HG02763 (cell line): ENCODE measurements around the gene KRTAP10-1.
"Not testable (repeated sequence)": the region's sequence is repeated elsewhere in the genome, so short reads cannot be mapped to it uniquely, and the experiment has no call there.

ENCODE experiments used
- ATAC-seq: cut with Tn5 transposase; IDR thresholded peaks from one replicate; pipeline ENCODE4 v1.9.1; 2021; ENCODE audit warnings: mild to moderate bottlenecking, moderate library complexity; ENCODE audit not compliant: unreplicated experiment

Gene KRTAP10-1

DNA sequence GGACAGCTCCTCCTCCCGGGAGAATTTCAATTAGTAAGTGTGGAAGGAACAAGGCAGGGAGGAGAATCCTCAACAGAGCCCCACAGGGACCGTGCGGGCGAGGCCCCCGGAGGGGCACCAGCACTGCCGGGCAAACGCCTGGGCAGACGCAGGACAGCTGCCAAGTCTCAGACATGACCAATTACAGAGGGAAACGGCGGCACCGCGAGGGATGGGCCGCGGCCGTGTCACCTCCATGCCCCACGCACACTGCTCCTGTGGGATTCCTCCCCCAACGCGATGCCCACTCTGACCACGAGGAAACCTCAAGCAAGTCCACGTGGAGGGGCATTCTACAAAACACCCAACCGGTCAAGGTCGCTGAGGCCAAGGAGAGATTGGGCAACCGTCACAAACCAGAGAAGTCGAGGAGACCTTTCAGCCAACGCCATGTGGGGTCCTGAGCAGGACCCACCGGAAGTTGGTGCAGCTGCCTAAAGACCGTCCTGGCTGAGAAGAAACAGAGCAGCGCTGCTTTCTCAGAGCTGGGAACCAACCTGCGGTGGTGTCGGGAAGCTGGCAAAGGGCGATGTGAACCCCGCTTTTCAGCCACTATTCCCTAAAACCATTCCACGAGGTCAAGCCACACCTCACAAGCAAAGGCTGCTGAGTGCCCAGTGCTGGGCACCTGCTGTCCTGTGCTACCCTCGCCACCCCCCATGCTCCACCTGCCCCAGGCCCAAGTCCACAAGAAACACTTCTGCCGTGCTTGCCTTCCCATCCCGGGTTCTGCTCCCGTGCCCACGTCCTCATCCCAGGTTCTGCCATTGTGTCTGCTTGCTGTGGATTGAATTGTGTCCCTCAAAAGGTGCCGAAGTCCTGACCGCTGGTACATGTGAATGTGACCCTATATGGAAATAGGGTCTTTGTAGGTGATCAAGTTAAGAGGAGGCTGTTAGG lies 32.1 kb upstream of the KRTAP10-1 start:
- ATAC-seq, result no peak

DNA sequence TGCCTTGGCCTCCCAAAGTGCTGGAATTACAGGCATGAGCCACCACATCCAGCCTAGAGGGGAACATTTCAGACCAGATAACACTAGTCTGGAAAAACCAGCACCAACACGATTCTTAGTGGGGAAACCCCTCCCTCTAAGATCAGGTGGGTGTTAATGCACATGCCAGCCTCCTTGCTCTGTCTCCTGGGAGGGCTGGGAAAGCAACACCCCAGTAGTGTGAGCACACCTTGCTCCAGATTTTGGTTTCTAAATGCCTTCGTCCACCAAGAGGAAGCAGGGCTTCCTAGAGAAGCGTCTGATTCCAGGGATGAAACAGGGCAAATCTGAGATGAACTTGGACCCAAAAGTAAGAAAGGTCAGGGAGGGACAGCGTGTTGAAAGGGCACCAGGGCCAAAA lies 31.3 kb upstream of the KRTAP10-1 start:
- ATAC-seq, result no peak

DNA sequence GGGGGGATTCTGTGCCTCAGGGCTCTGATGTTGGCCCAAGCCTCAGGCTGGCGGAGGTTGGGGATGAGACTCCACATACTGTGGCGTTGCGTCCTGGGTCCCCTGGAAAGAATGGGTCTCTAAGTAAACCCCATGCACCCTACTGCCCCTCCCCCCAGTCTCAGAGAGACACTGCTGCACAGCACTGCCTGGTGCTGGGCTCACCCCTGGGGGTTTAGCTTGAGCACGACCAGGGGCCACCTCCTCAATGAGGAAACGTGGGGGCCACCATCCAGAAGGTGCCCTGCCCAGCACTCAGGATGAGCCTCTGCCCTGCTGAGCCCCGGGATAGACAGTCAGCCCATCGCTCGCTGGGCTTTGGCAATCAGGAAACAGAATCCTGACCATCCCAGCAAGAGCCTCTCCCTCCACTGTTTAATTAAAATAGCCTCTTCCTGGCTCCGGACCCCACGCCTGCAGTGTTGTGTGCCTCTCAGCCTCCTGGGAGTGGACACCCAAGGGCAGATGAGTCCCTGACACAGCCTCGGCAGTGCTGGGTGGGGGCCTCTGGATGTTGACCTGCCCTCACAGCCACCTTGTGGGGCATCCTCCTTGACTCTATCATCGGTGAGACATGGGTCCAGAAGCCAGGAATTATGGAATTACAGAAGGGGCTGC lies 30.0 kb upstream of the KRTAP10-1 start:
- no peak for ATAC-seq

DNA sequence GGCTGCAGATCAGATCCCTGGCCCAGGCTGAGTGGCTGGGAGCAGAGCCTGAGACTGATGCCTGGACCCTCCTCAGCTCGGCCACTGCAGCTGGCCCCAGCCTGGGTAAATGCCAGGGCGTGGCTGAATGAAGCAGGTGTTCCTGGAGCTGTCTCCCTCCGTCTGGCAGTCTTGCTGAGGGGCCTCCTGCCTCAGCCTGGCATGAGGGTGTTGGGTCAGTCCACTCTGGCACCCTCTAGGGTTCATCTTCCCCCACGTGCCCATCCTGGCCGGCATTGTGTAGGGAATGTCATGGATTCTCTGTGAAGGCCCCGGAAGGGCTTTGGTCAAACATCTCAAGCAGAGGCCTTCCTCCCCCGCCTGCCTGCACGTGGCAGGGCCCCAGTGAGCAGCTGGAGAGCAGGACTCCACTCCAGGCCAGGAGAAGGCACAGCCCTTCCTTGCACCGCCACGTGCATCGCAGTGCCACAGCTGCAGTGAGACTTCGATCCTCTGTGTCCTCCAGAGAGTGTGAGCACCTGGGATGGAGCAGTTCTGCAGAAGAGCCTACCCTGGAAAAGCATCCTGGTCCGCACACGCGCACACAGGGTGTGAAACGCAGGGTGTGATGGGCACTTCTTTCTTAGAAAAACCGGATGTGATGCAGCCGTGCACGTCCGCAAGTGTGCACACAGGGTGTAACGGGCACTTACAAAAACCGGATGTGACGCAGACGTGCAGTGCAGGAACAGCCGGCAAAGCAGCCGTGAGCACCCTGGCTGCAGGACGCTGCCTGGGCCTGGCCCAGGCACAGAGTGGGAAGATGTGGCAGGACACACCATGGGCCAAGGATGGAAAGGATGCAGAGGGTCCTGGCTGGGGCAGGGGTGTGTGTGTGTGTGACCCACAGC lies 28.9 kb upstream of the KRTAP10-1 start:
- ATAC-seq, result no peak

DNA sequence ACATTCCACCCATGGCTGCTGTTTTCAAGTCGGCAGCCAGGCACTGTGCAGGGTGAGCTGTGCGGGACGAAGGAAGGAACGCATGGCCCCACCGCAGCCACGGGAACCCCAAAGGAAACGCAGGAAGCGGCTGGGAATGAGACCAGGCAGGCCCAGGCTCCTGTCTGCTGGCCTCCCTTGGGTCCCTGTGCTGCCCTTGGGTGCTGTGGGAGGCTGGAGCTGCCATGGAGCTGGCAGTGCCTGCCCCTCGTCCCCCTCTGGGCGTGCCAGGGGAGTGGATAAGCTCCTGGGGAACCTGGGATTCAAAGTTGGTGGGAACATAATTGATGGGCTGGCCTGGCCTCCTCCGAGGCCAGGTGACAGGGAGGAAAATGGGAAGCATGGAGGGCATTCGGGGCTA lies 28.3 kb upstream of the KRTAP10-1 start:
- ATAC-seq, result no peak

DNA sequence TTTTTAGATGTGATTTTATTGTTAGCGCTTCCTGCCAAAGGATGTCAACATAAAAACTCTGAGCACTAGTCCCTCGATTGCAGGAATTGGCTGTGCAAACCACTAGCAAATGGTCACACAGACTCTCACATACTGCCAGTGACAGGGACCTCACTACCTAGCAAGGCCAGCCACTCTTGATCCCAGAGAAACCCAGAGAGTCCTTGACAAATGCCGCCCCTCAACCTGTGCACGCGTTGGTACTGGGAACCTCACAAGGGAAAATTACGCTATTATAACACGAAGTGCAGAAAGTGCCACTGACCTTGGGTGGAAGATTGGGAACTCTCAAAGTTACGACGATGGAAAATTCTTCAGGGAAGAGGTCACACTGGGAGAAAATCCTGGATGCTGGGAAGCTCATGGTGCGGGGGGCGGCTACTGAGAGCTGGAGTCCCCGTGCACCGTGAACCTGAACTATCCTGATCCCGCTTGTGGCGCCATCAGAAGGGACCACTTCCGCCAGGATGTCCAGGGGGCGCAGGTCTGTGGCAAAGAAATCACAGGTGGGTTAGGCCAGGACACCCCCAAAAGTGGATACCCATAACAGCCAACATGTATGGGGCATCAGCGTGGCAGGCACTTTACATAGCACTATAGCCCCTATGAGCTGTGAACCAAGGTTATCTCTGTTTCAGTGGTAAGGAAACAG lies 27.6 kb upstream of the KRTAP10-1 start:
- ATAC-seq, result no peak

DNA sequence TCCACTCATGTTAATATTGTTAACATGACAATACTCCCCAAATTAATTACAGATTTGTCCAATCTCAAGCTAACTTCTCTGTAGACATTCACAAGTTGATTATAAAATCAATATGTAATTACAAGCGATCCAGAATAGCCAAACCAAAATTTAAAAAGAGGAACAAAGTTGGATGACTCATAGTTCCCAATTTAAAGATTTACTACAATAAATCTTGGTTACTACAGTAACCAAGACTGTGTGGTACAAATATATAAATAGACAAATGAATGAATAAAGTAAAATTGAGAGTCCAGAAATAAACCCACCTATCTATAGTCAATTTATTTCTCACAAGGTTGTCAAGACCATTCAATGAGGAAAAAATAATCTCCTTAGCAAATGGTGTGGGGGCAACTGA lies 26.4 kb upstream of the KRTAP10-1 start:
- no peak for ATAC-seq

DNA sequence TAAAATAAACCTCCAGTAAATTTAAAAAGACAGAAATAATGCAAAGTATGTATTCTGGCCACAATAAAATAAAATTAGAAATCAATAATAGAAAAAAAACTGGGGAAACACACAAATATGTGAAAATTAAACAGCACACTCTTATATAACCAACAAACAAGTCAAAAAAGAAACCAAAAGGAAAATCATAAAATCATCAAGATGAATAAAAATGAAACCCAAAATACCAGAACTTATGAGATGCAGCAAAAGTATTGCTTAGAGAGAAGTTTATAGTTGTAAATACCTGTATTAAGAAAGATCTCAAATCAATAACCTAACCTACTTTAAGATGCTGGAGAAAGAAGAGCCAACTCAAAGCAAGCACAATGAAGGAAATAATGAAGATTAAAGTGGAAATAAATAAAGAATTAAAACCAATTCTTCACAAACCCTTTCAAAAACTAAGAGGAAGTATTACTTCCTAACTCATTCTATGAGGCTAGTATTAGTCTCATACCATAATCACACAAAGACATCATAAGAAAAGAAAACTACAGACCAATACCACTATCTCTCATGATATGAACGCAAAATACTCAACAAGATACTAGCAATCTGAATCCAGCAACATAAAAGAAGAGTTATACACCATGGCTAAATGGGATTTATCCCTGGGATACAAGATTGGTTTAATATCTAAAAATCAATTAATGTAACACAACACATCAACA lies 25.0 kb upstream of the KRTAP10-1 start:
- no peak for ATAC-seq

DNA sequence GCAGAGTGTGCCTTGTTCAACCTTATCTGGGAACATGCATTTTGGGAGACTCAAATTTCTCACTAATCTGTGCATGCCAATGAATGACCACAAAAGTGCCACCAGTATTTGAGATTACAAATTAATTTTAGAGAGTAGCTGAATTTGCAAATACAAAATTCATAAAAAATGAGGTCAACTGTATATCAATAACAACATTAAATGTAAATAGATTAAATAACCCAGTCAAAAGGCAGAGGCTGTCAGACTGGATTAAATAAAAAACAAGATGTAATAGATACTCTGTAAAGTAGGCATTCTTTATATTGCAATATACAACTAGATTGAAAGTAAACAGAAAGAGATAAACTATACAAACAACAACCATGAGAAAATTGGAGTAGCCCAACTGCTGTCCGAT lies 24.1 kb upstream of the KRTAP10-1 start:
- ATAC-seq, result no peak

DNA sequence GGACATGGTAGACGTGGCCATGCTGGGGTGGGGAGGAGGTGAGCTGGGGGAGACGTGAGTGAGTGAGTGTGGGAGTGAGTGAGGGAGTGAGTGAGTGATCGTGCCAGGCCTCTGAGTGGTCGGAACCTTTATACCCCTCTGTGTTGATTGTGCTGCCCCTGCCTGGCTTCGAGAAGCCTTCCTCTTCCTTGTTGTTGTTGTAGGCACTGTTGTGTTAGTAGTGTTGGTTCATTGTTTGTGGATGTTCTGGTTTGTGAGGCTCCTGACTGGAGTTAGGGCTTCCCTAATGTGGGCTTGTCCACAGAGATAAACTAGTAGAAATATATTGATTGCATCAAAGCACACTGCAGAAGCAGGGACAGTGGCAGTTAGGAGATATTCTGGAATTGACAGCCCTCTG lies 18.7 kb upstream of the KRTAP10-1 start, which contains the start of gene KRTAP10-3:
Gene KRTAP10-3 (minus strand): TSS at position 101 of the 400 bp plus-strand sequence. CDS start 80 bp downstream, at position 21.
- no peak for ATAC-seq

DNA sequence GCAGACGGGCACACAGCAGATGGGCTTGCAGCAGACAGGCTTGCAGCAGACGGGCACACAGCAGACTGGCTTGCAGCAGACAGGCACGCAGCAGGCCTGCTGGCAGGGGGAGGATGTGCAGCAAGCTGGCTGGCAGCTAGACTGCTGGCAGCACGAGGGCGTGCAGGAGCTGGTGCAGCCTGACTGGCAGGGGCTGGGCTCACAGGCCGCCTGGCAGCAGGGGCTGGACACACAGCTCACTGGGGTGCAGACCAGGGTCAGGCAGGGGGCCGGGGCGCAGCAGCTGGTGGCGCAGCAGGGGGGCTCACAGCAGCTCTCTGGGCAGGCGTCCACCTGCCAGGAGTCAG lies 18.3 kb upstream of the KRTAP10-1 start:
- not testable (repeated sequence) for ATAC-seq

DNA sequence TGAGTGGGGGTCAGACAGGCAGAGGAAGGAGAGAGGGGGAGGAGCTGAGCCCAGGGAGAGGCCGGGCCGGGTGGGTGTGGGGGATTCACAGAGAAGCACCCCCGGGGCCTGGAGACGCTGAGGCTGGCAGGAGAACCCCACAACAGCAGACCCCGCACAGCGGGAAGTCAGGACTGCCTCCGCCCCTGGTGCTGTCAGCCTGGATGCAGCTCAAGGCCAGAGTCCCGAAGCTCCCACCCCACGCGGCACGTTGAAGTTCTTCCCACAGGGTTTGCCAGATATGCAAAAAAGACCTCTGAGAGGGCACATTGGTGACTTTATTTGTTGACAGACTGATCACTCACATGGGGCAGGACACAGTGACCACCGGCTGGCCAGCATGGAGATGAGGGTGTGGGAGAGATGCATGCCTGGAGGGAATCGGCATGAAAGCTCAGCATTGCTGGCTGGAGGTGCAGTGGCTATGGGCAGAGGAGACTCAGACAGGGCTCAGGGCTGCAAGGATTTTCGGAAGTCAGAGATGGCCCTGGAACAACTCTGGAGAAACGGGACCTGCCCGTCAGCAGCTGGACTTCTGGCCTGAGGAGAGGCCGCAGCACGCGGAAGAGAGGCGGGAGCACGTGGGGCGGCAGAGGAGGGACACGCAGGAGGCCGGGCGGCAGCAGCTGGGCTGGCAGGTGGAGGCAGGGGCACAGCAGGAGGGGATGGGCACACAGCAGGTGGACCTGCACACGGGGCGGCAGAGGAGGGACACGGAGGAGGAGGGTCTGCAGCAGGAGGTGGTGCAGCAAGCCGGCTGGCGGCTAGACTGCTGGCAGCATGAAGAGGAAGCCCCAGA lies 17.7 kb upstream of the KRTAP10-1 start:
- no peak for ATAC-seq

DNA sequence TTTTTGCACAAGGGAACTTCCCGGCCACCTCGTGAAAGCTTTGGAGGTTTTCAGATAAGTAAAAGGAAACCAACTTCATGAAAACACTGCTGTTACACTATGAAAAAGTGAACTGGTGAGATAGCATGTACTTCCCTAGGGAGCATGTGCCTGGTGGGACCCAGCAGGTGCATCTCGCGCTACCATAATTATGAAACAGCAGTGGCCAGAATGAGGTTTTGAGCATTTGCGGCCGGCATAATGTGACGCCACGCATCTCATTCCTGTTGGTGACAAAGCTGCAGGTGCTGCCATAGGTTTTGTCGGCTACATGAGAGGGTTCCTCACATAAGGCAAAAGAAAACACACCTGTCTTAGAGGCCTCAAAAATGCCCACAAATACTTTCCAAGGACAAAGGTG lies 16.9 kb upstream of the KRTAP10-1 start:
- no peak for ATAC-seq

DNA sequence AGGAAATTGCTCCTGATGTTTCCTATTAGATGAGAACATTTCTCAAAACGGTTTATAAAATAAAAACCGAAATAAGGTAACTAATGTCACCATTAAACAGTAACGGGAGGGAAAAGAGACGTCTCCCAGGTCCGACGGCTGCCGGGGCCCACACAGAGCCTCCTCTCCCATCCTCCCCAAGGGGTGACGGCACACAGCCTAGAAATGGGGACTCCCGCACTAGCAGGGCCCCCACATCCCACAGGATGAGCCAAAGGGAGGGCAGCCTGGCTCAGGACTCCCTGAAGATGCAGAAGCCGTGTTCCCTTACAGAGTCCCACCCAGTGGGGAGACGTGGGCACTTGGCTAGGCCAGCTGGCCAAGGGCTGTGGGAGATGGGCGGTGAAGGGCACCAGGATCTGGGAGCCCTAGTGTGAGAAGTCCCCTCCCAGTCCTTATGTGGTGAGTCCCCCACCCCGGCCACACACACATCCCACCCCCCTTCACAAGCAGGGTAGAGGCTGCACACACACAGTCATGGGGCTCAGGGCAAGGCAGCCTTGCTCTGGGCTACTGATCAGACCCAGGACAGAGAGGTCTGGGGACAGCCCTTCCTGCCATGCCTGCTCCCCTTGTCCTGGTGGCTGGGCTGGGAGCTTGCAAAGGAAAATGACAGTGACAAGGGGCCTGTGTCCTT lies 15.3 kb upstream of the KRTAP10-1 start:
- ATAC-seq, result no peak

DNA sequence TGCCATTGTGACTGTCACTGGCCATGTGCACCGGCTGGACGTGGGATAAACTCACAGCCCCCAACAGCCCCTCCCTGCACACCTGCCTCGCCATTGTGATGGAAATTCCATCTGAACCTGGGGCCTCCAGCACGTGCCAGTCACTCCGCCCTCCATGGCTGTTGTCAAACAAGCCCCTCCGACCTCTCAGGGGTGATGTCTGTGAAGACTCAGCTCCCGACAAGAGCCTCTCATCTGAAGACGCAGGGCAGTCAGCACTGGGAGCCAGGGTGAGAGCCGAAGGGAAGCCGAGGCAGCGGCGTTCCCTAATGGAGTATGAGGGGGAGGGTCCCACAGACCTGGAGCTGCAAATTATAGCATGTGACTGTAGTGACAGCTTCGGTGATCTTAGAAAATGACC lies 12.7 kb upstream of the KRTAP10-1 start:
- no peak for ATAC-seq

DNA sequence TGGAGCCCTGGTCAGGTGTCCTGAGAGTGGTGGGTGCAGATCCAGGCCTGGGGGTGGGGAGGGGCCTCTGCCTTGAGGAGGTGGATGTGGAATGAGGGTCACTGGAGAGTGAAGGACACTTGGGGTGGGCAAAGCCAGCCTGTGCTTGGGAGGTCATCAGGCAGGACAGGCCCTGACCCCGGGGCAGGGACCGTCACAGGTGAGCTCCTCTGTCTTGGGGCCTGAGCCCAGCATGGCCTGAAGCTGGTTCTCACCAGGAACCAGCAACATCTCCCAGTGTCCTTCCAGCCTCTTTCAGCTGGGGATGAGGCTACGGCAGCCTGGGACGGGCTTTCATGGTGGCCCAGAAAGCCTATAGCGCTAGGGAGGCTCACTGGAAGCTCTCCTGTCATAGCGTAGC lies 12.1 kb upstream of the KRTAP10-1 start:
- ATAC-seq, result no peak

DNA sequence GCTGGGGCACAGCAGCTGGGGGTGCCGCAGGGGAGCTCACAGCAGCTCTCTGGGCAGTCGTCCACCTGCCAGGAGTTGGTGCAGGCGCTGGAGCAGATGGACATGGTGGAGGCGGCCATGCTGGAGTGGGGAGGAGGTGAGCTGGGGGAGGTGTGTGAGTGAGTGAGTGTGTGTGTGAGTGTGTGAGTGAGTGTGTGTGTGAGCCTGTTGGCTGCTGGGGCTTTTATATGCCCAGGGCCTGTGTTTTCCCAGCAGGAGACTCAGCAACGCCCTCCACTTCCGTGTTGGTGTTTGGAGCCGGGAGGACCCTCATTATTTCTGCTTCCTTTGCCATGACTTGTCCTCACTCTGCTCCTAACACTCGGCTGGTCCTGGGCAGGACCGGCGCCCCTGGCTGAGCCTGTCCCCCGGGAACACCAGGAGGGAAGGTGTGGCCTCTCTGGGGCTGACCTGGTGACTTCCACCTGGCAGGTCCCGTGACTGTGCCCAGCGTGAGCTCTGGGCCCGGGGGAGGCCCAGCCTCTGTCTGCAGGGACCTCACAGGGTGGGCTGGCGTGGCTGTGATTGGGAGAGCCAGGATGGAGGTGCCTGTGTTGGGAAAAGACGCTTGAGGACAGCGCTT lies 11.5 kb upstream of the KRTAP10-1 start, which contains the start of gene KRTAP10-2:
Gene KRTAP10-2 (minus strand): TSS at position 166 of the 622 bp plus-strand sequence. CDS start 47 bp downstream, at position 119.
- ATAC-seq, result no peak

DNA sequence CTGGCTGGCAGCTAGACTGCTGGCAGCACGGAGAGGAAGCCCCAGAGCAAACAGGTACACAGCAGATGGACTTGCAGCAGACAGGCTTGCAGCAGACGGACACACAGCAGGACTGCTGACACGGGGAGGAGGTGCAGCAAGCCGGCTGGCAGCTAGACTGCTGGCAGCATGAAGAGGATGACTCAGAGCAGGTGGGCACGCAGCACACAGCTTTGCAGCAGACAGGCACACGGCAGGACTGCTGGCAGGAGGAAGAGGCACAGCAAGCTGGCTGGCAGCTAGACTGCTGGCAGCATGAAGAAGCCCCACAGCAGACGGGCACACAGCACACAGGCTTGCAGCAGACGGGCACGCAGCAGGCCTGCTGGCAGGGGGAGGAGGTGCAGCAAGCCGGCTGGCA lies 10.8 kb upstream of the KRTAP10-1 start:
- no peak for ATAC-seq
